Mammary epithelial cell (primary cell): Measurements from ENCODE around the gene CHAT.

Experiments
- EZH2 ChIP-seq: IDR thresholded peaks from 2 replicates; pipeline ENCODE4 v1.6.1; 2012; ENCODE audit warnings: low read length, inconsistent platforms, borderline replicate concordance
- TF ChIP-seq, protein P1 (sequence below), 2 donors: IDR thresholded peaks in 1 of 2; conservative IDR thresholded peaks in 1 of 2; 2 replicates each; pipeline ENCODE4 v1.5.1; 2011 to 2012; ENCODE audit warnings: inconsistent platforms in 2 of 2, low read length in 2 of 2, mild to moderate bottlenecking in 2 of 2, control low read depth in 1 of 2, low read depth in 1 of 2; ENCODE audit not compliant: insufficient read depth in 1 of 2; ENCODE audit errors: extremely low read depth in 1 of 2

DNA sequence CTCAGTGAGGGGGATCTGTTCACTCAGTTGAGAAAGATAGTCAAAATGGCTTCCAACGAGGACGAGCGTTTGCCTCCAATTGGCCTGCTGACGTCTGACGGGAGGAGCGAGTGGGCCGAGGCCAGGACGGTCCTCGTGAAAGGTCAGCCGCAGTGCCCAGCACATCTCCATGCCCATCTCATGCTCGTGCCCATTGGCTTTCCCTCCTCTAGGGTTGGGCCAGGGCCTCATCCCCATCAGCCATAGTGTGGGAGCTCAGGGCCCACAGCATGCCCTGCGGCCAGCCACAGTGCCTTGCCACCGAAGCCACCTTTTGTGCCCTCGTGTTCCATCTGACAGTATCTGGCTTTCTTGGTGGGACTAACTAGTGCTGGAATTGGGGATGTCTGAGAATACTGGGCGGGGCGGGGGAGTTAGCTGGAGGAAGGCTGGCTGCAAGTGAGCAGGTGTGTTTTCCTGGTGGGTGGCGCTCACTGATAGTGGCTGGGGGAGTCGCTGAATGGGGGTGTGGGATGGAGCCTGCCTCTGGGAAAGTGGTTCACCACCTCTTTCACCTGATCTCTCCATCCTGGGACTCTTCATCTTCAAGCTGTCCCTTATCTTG, 13.9 kb downstream of the CHAT start:
- TF ChIP-seq, protein P1, sequence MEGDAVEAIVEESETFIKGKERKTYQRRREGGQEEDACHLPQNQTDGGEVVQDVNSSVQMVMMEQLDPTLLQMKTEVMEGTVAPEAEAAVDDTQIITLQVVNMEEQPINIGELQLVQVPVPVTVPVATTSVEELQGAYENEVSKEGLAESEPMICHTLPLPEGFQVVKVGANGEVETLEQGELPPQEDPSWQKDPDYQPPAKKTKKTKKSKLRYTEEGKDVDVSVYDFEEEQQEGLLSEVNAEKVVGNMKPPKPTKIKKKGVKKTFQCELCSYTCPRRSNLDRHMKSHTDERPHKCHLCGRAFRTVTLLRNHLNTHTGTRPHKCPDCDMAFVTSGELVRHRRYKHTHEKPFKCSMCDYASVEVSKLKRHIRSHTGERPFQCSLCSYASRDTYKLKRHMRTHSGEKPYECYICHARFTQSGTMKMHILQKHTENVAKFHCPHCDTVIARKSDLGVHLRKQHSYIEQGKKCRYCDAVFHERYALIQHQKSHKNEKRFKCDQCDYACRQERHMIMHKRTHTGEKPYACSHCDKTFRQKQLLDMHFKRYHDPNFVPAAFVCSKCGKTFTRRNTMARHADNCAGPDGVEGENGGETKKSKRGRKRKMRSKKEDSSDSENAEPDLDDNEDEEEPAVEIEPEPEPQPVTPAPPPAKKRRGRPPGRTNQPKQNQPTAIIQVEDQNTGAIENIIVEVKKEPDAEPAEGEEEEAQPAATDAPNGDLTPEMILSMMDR (conservative IDR thresholded peaks at IDR 0.05 in 1 of 2, IDR thresholded peaks at IDR 0.05 in 1 of 2; ENCODE audit: extremely low read depth in 1 of 2, insufficient read depth in 1 of 2, low read depth in 1 of 2, low read length in 2 of 2): no peak
- no peak for TF ChIP-seq EZH2
